NCI-H345 treated with DMSO at 0.1 percent for 48 hours (cell line): ENCODE data around the gene NOL4.

ENCODE experiments used
- DNase-seq: peaks from one replicate; lab custom pipeline; 2025; ENCODE audit not compliant: unreplicated experiment; lab: John Stamatoyannopoulos, UW

The NOL4 gene

DNA sequence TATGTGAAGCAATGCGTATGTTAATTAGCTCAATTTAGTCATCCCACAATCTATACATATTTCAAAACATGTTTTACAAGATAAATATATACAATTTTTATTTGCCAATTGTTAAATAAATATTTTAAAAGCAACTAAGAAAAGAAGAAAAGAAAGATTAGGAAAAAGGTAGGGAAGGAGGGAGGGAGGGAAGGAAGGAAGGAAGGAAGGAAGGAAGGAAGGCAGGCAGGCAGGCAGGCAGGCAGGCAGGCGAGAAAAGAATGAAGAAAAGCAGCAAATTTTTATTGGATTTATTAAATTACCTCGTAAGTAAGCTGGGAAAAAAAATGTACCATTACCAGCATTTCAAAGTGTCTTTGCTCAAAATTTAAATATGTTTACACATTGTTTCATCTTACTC, 30.5 kb downstream of the NOL4 start:
- no peak for DNase-seq

DNA sequence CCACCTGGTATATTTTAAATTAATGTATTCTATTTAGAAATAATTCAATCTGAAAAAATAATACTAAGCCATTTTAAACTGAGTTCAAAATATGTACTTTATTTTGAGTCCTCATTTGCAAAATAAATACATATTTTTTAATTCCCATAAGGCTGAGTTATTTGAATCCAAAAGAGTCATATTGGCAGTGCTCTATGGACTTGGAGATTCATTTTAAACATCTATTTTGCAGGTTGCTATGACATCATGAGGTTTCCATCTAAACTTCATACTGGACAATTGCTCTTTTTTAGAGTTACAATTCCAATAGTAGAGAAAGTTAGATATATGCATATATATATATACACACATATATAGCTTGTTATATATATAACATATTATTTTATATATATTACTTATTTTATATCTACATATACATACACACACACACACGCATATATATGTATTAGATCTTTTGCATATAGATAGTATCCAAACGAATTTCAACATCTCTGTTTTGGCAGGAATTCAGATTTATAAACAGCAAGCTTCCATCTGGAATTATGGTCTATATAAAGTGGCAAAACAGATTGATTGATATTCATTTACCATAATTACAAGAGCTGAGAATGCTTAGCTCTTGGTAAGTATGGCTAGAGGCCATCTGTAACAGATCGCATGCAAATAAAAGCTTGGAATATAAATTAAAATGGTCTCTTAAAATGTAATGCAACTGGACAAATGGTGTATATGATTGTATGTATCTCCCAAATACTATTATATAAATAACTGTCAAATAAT, 34.9 kb downstream of the NOL4 start:
- no peak for DNase-seq
